ENCODE data around the gene RB1.

DNA sequence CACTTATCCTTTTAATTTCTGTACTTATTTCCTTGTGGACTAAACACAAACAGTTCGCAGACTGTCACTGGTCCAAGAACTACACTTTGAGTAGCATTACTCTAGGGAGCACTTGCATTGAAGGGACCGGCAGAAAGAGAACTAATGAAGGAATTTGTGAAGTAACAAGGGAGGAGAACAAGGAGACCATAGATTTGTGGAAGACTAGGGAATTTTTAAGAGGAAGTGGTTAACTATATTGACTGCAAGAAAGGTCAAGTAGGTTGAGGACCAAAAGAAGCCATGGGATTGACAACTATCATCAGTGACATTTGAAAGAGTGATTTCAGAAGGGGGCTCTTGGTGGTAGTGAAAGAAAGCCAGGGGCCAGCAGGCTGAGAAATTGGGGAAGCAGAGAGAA lies 4.0 kb upstream of the RB1 start:
- TF ChIP-seq, protein P1, sequence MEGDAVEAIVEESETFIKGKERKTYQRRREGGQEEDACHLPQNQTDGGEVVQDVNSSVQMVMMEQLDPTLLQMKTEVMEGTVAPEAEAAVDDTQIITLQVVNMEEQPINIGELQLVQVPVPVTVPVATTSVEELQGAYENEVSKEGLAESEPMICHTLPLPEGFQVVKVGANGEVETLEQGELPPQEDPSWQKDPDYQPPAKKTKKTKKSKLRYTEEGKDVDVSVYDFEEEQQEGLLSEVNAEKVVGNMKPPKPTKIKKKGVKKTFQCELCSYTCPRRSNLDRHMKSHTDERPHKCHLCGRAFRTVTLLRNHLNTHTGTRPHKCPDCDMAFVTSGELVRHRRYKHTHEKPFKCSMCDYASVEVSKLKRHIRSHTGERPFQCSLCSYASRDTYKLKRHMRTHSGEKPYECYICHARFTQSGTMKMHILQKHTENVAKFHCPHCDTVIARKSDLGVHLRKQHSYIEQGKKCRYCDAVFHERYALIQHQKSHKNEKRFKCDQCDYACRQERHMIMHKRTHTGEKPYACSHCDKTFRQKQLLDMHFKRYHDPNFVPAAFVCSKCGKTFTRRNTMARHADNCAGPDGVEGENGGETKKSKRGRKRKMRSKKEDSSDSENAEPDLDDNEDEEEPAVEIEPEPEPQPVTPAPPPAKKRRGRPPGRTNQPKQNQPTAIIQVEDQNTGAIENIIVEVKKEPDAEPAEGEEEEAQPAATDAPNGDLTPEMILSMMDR (IDR thresholded peaks at IDR 0.05): no peak
- no peak for TF ChIP-seq POLR2A (IDR thresholded peaks at IDR 0.05)
